Neural progenitor cell (in vitro differentiated cells): ENCODE measurements around the gene TMEM231. TPM values are rescaled to one million over a fixed set of nuclear protein-coding genes. Genes with fewer than 3 reads are reported as not detected.

Source experiments
- DNase-seq: peaks from one replicate; pipeline ENCODE4 v3.0.0-alpha.2; 2016; ENCODE audit warnings: low spot score
- H2AFZ ChIP-seq: fragments of 200-600 bp; sonication (generic); replicated peaks from 2 replicates; pipeline ENCODE4 v1.6.1; 2016; ENCODE audit warnings: antibody characterized with exemption
- H3F3A ChIP-seq: fragments of 200-600 bp; sonication (generic); 2 replicates; pipeline ENCODE4 v1.6.1; 2016; ENCODE audit warnings: antibody characterized with exemption, low read depth
- H3K27ac ChIP-seq: fragments of 200-600 bp; sonication (generic); 2 replicates; pipeline ENCODE4 v1.5.1; 2016; ENCODE audit warnings: mild to moderate bottlenecking
- H3K27me3 ChIP-seq: fragments of 200-600 bp; sonication (generic); 2 replicates; pipeline ENCODE4 v1.6.1; 2016; ENCODE audit warnings: mild to moderate bottlenecking, moderate library complexity
- H3K36me3 ChIP-seq: fragments of 200-600 bp; sonication (generic); 2 replicates; pipeline ENCODE4 v1.5.1; 2016
- H3K4me1 ChIP-seq: fragments of 200-600 bp; sonication (generic); 2 replicates; pipeline ENCODE4 v1.6.1; 2016; ENCODE audit warnings: mixed run types
- H3K4me2 ChIP-seq: fragments of 200-600 bp; sonication (generic); 2 replicates; pipeline ENCODE4 v1.6.1; 2016
- H3K4me3 ChIP-seq: fragments of 200-600 bp; sonication (generic); 2 replicates; pipeline ENCODE4 v1.5.1; 2016
- H3K79me2 ChIP-seq: fragments of 200-600 bp; sonication (generic); 2 replicates; pipeline ENCODE4 v1.6.1; 2016; ENCODE audit warnings: low read depth
- H3K9ac ChIP-seq: fragments of 200-600 bp; sonication (generic); 2 replicates; pipeline ENCODE4 v1.6.1; 2016
- H3K9me3 ChIP-seq: fragments of 200-600 bp; sonication (generic); 2 replicates; pipeline ENCODE4 v1.5.1; 2016; ENCODE audit warnings: low read depth
- H4K20me1 ChIP-seq: fragments of 200-600 bp; sonication (generic); 2 replicates; pipeline ENCODE4 v1.6.1; 2016; ENCODE audit warnings: low read depth
- H3K27ac Mint-ChIP-seq: 3 replicates; pipeline ENCODE4 v1.8.0; 2021; ENCODE audit warnings: mixed read lengths
- H3K27me3 Mint-ChIP-seq: 2 replicates; pipeline ENCODE4 v1.8.0; 2022; ENCODE audit warnings: low read depth, mild to moderate bottlenecking, inconsistent platforms, moderate library complexity, mixed read lengths; ENCODE audit not compliant: insufficient read depth
- H3K36me3 Mint-ChIP-seq: 3 replicates; pipeline ENCODE4 v1.8.0; 2021; ENCODE audit warnings: mixed read lengths
- H3K4me1 Mint-ChIP-seq: 3 replicates; pipeline ENCODE4 v1.8.0; 2021; ENCODE audit warnings: mixed read lengths
- H3K4me3 Mint-ChIP-seq: 3 replicates; pipeline ENCODE4 v1.8.0; 2021; ENCODE audit warnings: mild to moderate bottlenecking, moderate library complexity, mixed read lengths
- H3K9me3 Mint-ChIP-seq: 3 replicates; pipeline ENCODE4 v1.8.0; 2020; ENCODE audit warnings: mixed read lengths
- CTCF ChIP-seq: fragments of 200-600 bp; sonication (generic); IDR thresholded peaks from 2 replicates; pipeline ENCODE4 v1.5.1; 2017; ENCODE audit warnings: antibody characterized with exemption, mild to moderate bottlenecking
- EZH2 ChIP-seq: fragments of 200-600 bp; sonication (generic); IDR thresholded peaks from 2 replicates; pipeline ENCODE4 v1.6.1; 2017; ENCODE audit warnings: antibody characterized with exemption, mild to moderate bottlenecking, moderate library complexity
- EZH2phosphoT487 ChIP-seq: fragments of 200-600 bp; sonication (generic); IDR thresholded peaks from 2 replicates; pipeline ENCODE4 v1.6.1; 2017; ENCODE audit warnings: antibody characterized with exemption
- total RNA-seq: library from RNA; depleted of rRNA; stranded (reverse); fragments of >200 nt; gene quantifications from 2 replicates; pipeline ENCODE4 v1.2.3, GENCODE V29; 2015; ENCODE audit warnings: low replicate concordance

TMEM231 gene
- 10.9 and 14.4 TPM in 2 replicates for total RNA-seq

DNA sequence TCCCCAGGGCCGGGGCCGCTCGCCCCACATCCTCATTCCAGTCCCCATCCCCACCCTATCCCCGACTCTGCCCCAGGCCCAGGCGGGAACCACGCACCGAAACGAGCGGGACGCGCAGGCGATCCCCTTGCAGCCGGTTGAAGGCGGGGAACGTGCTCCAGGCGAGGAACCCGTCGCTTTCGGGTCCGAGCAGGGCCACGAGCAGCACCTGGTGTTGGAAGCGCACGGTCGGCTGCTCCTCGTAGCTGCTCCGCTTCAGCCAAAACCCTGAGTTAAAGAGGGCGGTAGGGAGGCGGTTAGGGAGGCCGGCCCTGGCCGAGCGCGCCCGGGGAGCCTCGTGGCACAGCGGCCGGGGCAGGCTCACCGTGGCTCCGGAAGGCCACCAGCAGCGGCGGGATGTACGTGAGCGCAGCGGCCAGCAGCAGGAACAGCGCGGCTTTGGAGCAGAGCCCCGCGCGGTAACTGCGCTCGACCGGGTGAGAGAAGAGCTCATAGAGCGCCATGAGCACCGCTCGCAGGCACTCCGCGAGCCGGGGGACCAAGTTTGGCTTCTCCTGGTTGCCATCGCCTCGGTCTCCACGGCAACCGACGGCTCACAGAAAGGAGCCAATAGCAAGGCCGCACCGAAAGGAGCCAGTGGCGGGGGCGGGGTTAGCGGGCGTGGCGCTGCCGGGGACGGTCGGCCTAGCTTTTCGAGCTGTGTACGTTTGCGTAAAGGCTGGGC lies at the start of gene TMEM231:
TSS of gene TMEM231 (minus strand) at position 546 of the 724 bp plus-strand sequence. CDS start at position 503, 43 bp downstream.
- TF ChIP-seq CTCF (no peak), EZH2 (no peak), EZH2phosphoT487 (no peak)
- Mint-ChIP-seq H3K27ac (peak within 1 kb of the TSS; percentile 92), H3K27me3 (peaks cover 3% of the 10 kb centered on the region), H3K9me3 (no peaks in the 10 kb centered on the region), H3K4me3 (peak within 1 kb of the TSS; percentile 100), H3K36me3 (no peaks in the 10 kb centered on the region), H3K4me1 (peaks cover 29% of the 10 kb centered on the region)
- Histone ChIP-seq H3K36me3 (no peaks in the 10 kb centered on the region), H3K4me1 (peaks cover 23% of the 10 kb centered on the region), H3K4me3 (peak within 1 kb of the TSS; percentile 67), H3K79me2 (peaks cover 9% of the 10 kb centered on the region), H3F3A (peaks cover 17% of the 10 kb centered on the region), H2AFZ (peak within 1 kb of the TSS; percentile 76), H3K4me2 (peak within 1 kb of the TSS; percentile 91), H4K20me1 (no peaks in the 10 kb centered on the region), H3K9me3 (no peaks in the 10 kb centered on the region), H3K9ac (no peak within 1 kb of the TSS), H3K27me3 (no peaks in the 10 kb centered on the region), H3K27ac (no peak within 1 kb of the TSS)
- DNase-seq, result peak; percentile 99

DNA sequence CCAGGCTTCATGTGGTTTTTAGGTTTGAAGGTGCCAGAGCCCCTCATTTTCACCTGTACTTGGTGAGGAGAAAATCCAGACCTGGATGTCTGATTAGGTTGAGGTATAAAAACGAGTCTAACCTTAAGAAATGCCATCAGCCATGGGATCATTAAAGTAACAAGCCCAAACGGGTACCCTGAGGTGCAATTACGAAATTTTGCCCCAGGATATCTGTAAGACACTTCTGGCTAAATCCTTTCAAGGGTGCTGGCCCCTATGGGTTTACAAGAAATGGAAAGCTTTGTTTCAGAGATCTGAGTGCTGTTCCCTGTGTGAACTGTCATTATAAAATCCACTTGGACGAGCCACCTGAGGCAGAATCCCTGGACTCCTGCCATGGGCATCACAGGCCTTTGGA lies 47.2 kb upstream of the TMEM231 start:
- DNase-seq, result no peak
- H3K79me2 ChIP-seq, result no peaks in the 10 kb centered on the region
- no peak overlapping the region for H3K4me2 ChIP-seq
- Mint-ChIP-seq H3K4me3 (no peak overlapping the region), H3K27ac (no peak overlapping the region), H3K4me1 (no peaks in the 10 kb centered on the region), H3K9me3 (peaks cover 2% of the 10 kb centered on the region), H3K27me3 (no peaks in the 10 kb centered on the region), H3K36me3 (peaks cover 37% of the 10 kb centered on the region)
- H4K20me1 ChIP-seq, result no peaks in the 10 kb centered on the region
- no peaks in the 10 kb centered on the region for H3F3A ChIP-seq
- H3K27me3 ChIP-seq, result no peaks in the 10 kb centered on the region
- H3K4me1 ChIP-seq, result no peaks in the 10 kb centered on the region
- H3K27ac ChIP-seq, result no peak overlapping the region
- peaks cover 21% of the 10 kb centered on the region for H3K36me3 ChIP-seq
- no peaks in the 10 kb centered on the region for H3K9me3 ChIP-seq
- no peak for TF ChIP-seq EZH2phosphoT487
- no peak for TF ChIP-seq CTCF
- TF ChIP-seq EZH2, result no peak
- no peak overlapping the region for H3K9ac ChIP-seq
- no peak overlapping the region for H3K4me3 ChIP-seq
- H2AFZ ChIP-seq, result no peak overlapping the region

GRCh38 chr16:75599452-75600277 lies 43.6 kb upstream of the TMEM231 start:
- Mint-ChIP-seq H3K9me3 (peaks cover 2% of the 10 kb centered on the region), H3K27ac (no peak overlapping the region), H3K36me3 (peaks cover 41% of the 10 kb centered on the region), H3K4me3 (no peak overlapping the region), H3K4me1 (no peaks in the 10 kb centered on the region), H3K27me3 (no peaks in the 10 kb centered on the region)
- Histone ChIP-seq H3K36me3 (peaks cover 14% of the 10 kb centered on the region), H2AFZ (no peak overlapping the region), H3K27me3 (no peaks in the 10 kb centered on the region), H3K4me3 (no peak overlapping the region), H3K9ac (no peak overlapping the region), H4K20me1 (no peaks in the 10 kb centered on the region), H3K79me2 (no peaks in the 10 kb centered on the region), H3F3A (no peaks in the 10 kb centered on the region), H3K9me3 (no peaks in the 10 kb centered on the region), H3K4me2 (no peak overlapping the region), H3K4me1 (no peaks in the 10 kb centered on the region), H3K27ac (no peak overlapping the region)
- TF ChIP-seq EZH2phosphoT487 (no peak), CTCF (no peak), EZH2 (no peak)
- no peak for DNase-seq
